ENCODE measurements around the gene MADCAM1.

The MADCAM1 gene

DNA sequence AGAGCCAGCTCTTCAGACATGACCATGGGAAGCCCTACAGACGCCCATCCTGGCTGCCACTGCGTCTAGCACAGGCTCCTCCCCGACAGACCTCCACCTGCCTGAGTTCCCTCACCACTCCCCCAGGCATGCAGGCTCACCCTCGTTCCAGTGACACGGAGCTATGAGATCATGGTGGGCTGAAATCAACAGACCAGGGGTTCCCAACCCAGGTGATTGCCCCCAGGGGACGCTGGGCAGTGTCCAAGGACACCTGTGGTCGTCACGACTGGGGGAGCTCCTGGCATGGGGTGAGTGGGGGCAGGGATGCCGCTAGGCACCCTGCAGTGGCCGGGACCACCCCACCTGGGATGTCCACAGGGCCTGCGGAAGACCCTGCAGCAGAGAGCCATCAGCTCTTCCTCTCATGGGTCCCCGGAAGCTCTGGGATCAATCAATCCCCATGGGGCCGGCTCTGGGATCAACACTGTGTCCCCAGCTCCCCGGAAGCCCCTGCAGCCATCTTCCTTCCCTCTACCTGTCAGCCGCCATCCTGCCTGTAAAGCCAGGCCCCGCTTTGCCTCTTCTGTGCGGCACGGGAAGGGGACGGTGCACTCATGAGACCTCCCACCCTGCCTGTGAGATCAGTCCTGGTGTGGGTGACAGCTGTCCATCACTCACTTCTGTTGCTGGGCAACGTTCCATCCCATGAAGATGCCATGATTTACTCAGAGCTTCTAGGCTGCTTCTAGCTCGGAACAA lies 12.8 kb upstream of the MADCAM1 start:
- no peak overlapping the region for H3K27ac ChIP-seq (ENCODE audit: low read length)
- no peak overlapping the region for H3K4me3 ChIP-seq (ENCODE audit: low read length)
- H3K9me3 ChIP-seq (ENCODE audit: control insufficient read depth, low read depth, low read length), result no peaks in the 10 kb centered on the region
- H3K27me3 ChIP-seq (ENCODE audit: control insufficient read depth, insufficient read depth, low read length), result no peaks in the 10 kb centered on the region
- no peak overlapping the region for H3K9ac ChIP-seq (ENCODE audit: low read length)
- H3K4me1 ChIP-seq (ENCODE audit: control insufficient read depth, low read depth, low read length), result peaks cover 7% of the 10 kb centered on the region
- H3K36me3 ChIP-seq (ENCODE audit: control insufficient read depth, low read depth, low read length), result no peaks in the 10 kb centered on the region

DNA sequence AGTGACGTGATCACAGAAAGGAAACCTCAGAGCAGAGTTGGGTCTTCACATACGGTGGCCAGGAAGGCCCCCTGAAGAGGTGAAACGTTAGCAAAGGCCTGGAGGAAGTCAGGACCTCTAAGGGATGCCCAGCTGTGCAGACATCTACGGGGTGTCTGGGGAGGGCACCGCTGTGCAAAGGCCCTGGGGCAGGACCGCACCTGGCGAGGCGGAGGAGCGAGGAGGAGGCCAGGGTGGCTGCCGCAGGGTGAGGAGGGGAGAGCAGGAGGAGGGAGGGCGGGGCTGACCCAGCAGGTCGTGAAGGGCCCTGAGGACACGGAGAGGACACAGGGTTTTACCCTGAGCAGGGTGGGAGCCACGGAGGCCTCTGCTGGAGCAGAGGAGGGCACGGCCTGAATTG lies 11.8 kb upstream of the MADCAM1 start:
- no peak overlapping the region for H3K4me3 ChIP-seq (ENCODE audit: low read length)
- peaks cover 7% of the 10 kb centered on the region for H3K4me1 ChIP-seq (ENCODE audit: control insufficient read depth, low read depth, low read length)
- H3K27me3 ChIP-seq (ENCODE audit: control insufficient read depth, insufficient read depth, low read length), result no peaks in the 10 kb centered on the region
- H3K27ac ChIP-seq (ENCODE audit: low read length), result no peak overlapping the region
- no peak overlapping the region for H3K9ac ChIP-seq (ENCODE audit: low read length)
- no peaks in the 10 kb centered on the region for H3K36me3 ChIP-seq (ENCODE audit: control insufficient read depth, low read depth, low read length)
- no peaks in the 10 kb centered on the region for H3K9me3 ChIP-seq (ENCODE audit: control insufficient read depth, low read depth, low read length)

DNA sequence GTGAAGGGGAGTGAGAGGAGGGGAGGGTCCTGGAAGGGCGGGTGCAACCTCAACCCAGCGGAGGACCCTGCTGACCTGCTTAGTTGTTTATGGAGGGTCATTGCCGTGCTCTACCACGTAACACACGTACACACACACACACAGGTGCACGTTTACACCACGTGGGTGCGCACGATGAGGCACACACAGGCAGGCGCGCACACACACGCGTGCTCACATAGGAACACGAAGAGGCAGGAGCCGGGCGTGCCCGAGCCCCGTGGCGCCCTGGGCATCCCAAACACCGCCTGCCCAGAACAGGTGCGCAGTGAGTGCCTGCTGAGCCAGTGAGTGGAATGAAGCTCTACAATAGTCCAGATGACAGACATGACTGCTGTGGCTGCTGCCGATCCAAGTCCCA lies 11.2 kb upstream of the MADCAM1 start:
- Histone ChIP-seq H3K27me3 (ENCODE audit: control insufficient read depth, insufficient read depth, low read length) (no peaks in the 10 kb centered on the region), H3K4me1 (ENCODE audit: control insufficient read depth, low read depth, low read length) (peaks cover 7% of the 10 kb centered on the region), H3K9me3 (ENCODE audit: control insufficient read depth, low read depth, low read length) (no peaks in the 10 kb centered on the region)

DNA sequence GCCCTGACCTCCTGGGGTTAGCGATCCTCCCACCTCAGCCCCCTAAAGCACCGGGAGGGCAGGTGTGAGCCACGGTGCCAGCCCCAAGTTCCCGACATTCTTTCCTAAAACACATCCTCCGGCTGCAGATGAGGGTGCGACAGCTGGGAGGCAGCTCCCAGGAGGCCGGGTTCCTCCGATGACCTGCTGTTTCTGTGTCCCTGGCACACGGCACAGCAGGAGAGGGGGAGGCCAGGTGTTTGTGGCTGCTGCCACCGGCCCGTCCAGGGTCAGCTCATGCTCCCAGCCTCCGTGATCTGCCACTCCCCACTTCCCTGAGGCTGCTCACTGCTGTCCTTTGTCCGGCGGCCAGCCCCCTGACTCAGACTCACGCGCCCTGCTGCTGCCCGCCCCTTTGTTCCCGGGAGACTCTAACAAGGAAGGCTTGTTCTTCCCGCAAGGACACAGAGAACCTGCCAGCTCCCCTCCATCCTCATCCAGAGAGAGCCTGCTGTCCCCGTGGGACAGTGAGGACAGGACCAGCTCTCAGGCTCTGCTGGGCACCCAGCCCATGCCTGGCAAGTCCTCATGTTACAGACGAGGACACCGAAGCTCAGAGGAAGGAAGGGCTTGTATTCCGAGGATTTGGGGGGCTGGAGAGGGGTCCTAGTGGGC lies 10.6 kb upstream of the MADCAM1 start:
- Histone ChIP-seq H3K4me1 (ENCODE audit: control insufficient read depth, low read depth, low read length) (peaks cover 7% of the 10 kb centered on the region), H3K9me3 (ENCODE audit: control insufficient read depth, low read depth, low read length) (no peaks in the 10 kb centered on the region), H3K4me3 (ENCODE audit: low read length) (peak overlapping the region; percentile 4), H3K27ac (ENCODE audit: low read length) (no peak overlapping the region), H3K27me3 (ENCODE audit: control insufficient read depth, insufficient read depth, low read length) (no peaks in the 10 kb centered on the region), H3K36me3 (ENCODE audit: control insufficient read depth, low read depth, low read length) (no peaks in the 10 kb centered on the region), H3K9ac (ENCODE audit: low read length) (no peak overlapping the region)

More for the DNA sequence above, 11.2 kb upstream of the MADCAM1 start:
- H3K9ac ChIP-seq (ENCODE audit: low read length), result no peak overlapping the region
- no peak overlapping the region for H3K4me3 ChIP-seq (ENCODE audit: low read length)
- H3K27ac ChIP-seq (ENCODE audit: low read length), result no peak overlapping the region
- H3K36me3 ChIP-seq (ENCODE audit: control insufficient read depth, low read depth, low read length), result no peaks in the 10 kb centered on the region

DNA sequence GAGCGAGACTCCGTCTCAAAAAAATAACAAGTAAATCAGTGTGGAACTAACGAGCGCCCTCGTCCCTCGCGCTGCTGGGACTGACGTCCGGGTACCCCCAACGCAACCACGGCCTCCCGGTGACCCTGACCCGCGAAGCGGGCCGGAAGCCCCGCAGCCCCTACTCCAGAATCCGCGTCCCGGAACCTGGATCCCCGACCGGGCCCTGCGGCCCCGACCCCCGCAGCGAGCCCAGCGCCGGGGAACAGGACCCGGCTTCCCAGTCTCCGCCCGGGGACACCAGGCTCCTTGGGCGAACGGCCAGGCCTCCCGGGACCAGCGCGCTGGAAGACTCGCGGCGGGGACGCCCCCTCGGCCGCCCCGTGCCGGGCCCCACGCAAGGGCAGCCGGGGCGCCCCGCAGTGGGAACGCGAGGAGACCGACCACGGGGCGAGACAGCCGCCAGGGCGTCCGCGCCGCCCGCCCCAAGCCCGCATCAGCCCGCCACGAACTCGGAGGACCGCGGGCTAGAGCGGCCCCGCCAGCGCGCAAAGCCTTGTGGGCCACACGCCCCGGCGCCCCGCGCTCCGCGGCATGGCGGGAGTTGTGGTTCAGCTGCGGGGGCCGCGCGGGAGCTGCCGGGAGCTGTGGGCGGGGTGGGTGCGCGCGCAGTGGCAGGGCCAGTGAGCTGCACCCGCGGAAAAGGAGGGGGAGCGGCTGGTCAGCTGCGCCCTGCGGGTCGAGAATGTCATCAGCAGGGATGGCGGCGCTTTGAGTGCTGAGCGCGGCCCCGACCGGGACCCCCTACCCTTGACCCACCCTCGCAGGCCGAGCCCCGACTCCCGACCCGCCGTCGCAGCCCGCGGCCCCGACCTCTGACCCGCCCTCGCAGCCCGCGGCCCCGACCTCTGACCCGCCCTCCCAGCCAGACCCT lies 7.5 kb upstream of the MADCAM1 start:
- Histone ChIP-seq H3K27ac (ENCODE audit: low read length) (no peak overlapping the region), H3K4me1 (ENCODE audit: control insufficient read depth, low read depth, low read length) (peaks cover 7% of the 10 kb centered on the region), H3K9ac (ENCODE audit: low read length) (peak overlapping the region; percentile 83), H3K4me3 (ENCODE audit: low read length) (peak overlapping the region; percentile 78), H3K9me3 (ENCODE audit: control insufficient read depth, low read depth, low read length) (no peaks in the 10 kb centered on the region), H3K36me3 (ENCODE audit: control insufficient read depth, low read depth, low read length) (no peaks in the 10 kb centered on the region), H3K27me3 (ENCODE audit: control insufficient read depth, insufficient read depth, low read length) (no peaks in the 10 kb centered on the region)

DNA sequence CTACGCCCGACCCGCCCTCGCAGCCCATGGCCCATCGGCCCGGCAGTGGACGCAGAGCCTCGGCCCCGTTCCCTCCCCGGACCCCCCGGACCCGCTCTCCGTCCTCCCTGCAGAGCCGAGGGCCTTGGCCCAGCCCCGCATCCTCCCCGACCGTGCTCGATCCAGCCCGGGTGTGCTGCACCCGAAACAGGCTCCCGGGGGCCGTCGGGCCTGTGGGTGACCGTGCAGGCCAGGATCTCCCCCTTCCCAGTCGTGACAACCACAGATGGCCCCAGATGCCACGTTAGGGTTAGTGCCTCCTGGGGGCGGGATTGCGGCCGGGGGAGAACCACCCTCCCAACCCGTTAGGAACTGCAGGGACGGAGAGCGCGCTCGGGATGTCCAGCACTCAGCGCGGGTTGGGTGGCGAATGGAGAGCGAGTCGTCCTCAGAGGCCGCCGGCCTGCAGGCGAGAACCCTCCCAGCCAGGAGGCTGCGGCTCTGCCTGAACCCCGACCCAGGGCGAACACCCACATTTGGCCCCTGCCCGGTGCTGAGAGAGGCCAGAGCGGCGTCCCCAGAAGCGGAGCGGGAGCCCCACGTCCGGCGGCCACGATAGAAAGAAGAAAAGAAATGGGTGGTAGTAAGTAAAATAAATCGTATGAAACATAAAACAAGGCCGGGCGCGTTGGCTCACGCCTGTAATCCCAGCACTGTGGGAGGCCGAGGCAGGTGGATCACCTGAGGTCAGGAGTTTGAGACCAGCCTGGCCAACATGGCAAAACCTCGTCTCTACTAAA lies 6.7 kb upstream of the MADCAM1 start:
- Histone ChIP-seq H3K9me3 (ENCODE audit: control insufficient read depth, low read depth, low read length) (no peaks in the 10 kb centered on the region), H3K9ac (ENCODE audit: low read length) (peak overlapping the region; percentile 61), H3K4me3 (ENCODE audit: low read length) (peak overlapping the region; percentile 78), H3K36me3 (ENCODE audit: control insufficient read depth, low read depth, low read length) (no peaks in the 10 kb centered on the region), H3K27me3 (ENCODE audit: control insufficient read depth, insufficient read depth, low read length) (no peaks in the 10 kb centered on the region), H3K4me1 (ENCODE audit: control insufficient read depth, low read depth, low read length) (peaks cover 7% of the 10 kb centered on the region), H3K27ac (ENCODE audit: low read length) (no peak overlapping the region)

DNA sequence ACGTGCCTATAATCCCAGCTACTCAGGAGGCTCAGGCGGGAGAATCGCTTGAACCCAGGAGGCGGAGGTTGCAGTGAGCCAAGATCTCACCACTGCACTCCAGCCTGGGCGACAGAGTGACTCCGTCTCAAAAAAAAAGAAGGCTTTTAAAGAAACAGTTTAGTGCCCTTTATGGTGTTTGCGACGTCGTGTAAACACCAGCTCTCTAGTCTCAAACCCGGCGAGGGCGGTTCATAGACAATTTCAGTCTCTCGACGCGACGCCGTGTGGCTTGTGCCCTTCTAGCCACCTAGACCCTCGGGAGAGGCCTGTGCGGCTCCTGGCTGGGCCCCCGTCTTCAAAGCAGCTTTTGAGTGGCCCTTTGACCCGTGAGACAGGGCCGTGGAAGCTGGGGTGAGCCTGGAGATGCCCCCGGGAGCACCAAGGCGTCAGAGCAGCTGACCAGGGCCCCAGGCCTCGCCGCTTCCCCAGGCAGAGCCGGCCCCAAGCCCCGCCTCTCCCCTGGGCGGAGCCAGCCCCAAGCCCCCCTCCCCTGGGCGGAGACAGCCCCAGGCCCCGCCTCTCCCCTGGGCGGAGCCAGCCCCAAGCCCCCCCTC lies 5.0 kb upstream of the MADCAM1 start:
- H3K27me3 ChIP-seq (ENCODE audit: control insufficient read depth, insufficient read depth, low read length), result peaks cover 4% of the 10 kb centered on the region
- H3K4me3 ChIP-seq (ENCODE audit: low read length), result no peak overlapping the region
- H3K4me1 ChIP-seq (ENCODE audit: control insufficient read depth, low read depth, low read length), result no peaks in the 10 kb centered on the region
- no peak overlapping the region for H3K9ac ChIP-seq (ENCODE audit: low read length)
- H3K9me3 ChIP-seq (ENCODE audit: control insufficient read depth, low read depth, low read length), result no peaks in the 10 kb centered on the region
- no peaks in the 10 kb centered on the region for H3K36me3 ChIP-seq (ENCODE audit: control insufficient read depth, low read depth, low read length)
- no peak overlapping the region for H3K27ac ChIP-seq (ENCODE audit: low read length)

DNA sequence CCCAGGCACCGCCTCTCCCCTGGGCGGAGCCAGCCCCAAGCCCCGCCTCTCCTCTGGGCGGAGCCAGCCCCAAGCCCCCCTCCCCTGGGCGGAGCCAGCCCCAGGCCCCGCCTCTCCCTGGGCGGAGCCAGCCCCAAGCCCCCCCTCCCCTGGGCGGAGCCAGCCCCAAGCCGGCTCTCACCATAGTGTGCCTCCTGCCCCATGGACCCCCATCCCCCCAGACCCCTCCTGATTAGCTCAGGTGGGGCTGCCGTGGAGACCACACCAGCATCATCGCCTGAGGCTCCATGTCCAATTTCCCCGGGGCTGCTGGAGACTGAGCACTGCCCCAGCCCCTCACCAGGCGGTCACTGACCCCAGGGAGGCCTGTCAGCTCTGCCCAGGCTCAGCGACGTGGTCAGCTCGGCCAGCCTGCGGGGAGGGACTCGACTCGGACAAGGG lies 4.2 kb upstream of the MADCAM1 start:
- no peak overlapping the region for H3K27ac ChIP-seq (ENCODE audit: low read length)
- no peaks in the 10 kb centered on the region for H3K36me3 ChIP-seq (ENCODE audit: control insufficient read depth, low read depth, low read length)
- no peaks in the 10 kb centered on the region for H3K4me1 ChIP-seq (ENCODE audit: control insufficient read depth, low read depth, low read length)
- H3K4me3 ChIP-seq (ENCODE audit: low read length), result no peak overlapping the region
- H3K27me3 ChIP-seq (ENCODE audit: control insufficient read depth, insufficient read depth, low read length), result peaks cover 7% of the 10 kb centered on the region
- no peaks in the 10 kb centered on the region for H3K9me3 ChIP-seq (ENCODE audit: control insufficient read depth, low read depth, low read length)
- H3K9ac ChIP-seq (ENCODE audit: low read length), result no peak overlapping the region

DNA sequence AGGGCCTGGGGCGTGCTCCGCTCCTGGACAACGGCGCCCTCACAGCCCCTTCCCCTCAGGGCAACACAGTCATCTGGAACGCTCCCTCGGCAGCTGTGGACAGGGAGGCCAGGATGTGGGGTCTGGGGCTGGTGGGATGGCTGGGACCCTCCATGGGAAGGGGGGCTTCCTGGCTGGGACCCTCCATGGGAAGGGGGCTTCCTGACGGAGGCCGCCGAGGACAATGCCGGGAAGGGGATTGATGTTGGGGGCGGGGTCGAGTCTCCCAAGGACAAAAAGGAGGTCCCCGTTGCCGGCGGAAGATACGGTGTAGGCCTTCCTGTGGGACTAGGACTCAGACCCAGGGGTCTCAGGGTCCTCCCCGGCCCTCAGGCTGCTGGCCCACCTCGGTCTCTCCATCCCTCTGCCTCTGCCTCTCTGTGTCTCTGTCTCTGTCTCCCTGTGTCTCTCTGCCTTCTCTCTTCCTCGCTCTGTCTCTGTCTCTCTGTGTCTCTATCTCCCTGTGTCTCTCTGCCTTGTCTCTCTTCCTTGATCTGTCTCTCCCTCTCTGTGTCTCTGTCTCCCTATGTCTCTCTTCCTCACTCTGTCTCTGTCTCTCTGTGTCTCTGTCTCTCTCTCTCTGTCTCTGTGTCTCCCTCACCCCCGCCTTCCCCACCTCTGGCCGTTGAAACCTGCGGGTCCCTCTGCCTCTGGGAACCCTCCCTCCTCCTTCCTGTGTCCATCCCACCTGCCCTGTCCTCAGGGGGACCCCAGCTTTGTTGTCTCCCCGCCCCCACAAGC lies 2.7 kb upstream of the MADCAM1 start:
- H3K36me3 ChIP-seq (ENCODE audit: control insufficient read depth, low read depth, low read length), result no peaks in the 10 kb centered on the region
- no peak overlapping the region for H3K27ac ChIP-seq (ENCODE audit: low read length)
- H3K27me3 ChIP-seq (ENCODE audit: control insufficient read depth, insufficient read depth, low read length), result peaks cover 21% of the 10 kb centered on the region
- no peaks in the 10 kb centered on the region for H3K9me3 ChIP-seq (ENCODE audit: control insufficient read depth, low read depth, low read length)
- H3K9ac ChIP-seq (ENCODE audit: low read length), result no peak overlapping the region
- H3K4me1 ChIP-seq (ENCODE audit: control insufficient read depth, low read depth, low read length), result no peaks in the 10 kb centered on the region
- H3K4me3 ChIP-seq (ENCODE audit: low read length), result no peak overlapping the region

Data from iPS-18a (cell line).